Gastrocnemius medialis (tissue), 4 donors: Measurements from ENCODE around the gene DTNBP1.

Experiments used
- POLR2A ChIP-seq, 2 donors: fragments of 450-650 bp; IDR thresholded peaks; one replicate each; pipeline ENCODE4 v1.6.1; 2017; ENCODE audit warnings: antibody characterized with exemption in 2 of 2, mild to moderate bottlenecking in 2 of 2, moderate library complexity in 2 of 2
- TF ChIP-seq, protein P1 (sequence below), 5 experiments: fragments of 450-650 bp in 3 of 5; fragments of 200-600 bp in 2 of 5; sonication (generic) in 2 of 5; IDR thresholded peaks in 4 of 5; conservative IDR thresholded peaks in 1 of 5; 1 replicate in 4 of 5; 2 replicates in 1 of 5; pipeline ENCODE4 v1.5.1; 2016 to 2019; ENCODE audit warnings: antibody characterized with exemption in 5 of 5, mild to moderate bottlenecking in 3 of 5, moderate library complexity in 3 of 5

DNA sequence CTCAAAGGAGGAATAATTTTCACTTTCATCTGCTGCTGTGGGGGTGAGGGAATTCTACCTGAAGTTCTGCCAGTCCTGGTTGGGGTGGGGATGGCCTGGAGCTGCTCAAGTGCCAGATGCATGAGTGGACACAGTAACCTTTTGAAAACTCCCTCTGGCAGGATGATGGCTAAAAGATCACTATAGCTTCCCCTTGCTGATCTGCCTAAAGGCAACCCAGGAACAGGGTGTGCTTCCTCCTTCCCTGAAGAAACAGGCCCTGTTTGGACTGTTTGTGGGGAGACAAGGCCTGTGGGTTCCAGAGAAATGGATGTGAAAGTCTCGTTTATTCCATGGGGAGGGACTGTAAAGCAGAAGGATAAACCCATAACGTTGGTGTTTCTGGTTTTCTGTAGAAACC, 176.9 kb downstream of the DTNBP1 start:
- TF ChIP-seq, protein P1, sequence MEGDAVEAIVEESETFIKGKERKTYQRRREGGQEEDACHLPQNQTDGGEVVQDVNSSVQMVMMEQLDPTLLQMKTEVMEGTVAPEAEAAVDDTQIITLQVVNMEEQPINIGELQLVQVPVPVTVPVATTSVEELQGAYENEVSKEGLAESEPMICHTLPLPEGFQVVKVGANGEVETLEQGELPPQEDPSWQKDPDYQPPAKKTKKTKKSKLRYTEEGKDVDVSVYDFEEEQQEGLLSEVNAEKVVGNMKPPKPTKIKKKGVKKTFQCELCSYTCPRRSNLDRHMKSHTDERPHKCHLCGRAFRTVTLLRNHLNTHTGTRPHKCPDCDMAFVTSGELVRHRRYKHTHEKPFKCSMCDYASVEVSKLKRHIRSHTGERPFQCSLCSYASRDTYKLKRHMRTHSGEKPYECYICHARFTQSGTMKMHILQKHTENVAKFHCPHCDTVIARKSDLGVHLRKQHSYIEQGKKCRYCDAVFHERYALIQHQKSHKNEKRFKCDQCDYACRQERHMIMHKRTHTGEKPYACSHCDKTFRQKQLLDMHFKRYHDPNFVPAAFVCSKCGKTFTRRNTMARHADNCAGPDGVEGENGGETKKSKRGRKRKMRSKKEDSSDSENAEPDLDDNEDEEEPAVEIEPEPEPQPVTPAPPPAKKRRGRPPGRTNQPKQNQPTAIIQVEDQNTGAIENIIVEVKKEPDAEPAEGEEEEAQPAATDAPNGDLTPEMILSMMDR (IDR thresholded peaks at IDR 0.05 in 4 of 5, conservative IDR thresholded peaks at IDR 0.05 in 1 of 5), result no peak
- TF ChIP-seq POLR2A (IDR thresholded peaks at IDR 0.05), result no peak
